ENCODE results near the gene PLCB4. TPM values are rescaled to one million over a fixed set of nuclear protein-coding genes. Genes with fewer than 3 reads are reported as not detected.

The PLCB4 gene
- total and polyA plus RNA-seq, 2 experiments from 2014 or later: 6.5 to 16.1 TPM

DNA sequence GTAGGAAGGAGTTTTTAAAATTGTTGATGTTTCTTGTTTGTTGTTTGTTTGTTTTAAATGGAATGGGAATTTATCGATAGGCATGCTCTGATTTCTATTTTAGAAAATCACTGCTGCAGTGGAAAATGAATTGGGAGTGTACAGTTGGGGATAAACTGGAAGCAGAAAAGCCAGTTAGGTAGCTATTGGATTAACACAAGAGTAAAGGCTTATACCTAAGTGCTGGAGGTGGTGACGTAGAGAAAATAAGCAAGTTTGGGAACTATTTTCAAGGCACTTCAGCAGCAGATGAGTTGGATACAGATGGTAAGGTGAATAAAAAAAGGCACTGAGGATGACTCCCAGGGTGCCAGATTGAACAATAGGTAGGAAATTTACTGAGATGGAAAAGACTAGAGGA, 164.9 kb downstream of the PLCB4 start (continued):
- TF ChIP-seq, protein P1, sequence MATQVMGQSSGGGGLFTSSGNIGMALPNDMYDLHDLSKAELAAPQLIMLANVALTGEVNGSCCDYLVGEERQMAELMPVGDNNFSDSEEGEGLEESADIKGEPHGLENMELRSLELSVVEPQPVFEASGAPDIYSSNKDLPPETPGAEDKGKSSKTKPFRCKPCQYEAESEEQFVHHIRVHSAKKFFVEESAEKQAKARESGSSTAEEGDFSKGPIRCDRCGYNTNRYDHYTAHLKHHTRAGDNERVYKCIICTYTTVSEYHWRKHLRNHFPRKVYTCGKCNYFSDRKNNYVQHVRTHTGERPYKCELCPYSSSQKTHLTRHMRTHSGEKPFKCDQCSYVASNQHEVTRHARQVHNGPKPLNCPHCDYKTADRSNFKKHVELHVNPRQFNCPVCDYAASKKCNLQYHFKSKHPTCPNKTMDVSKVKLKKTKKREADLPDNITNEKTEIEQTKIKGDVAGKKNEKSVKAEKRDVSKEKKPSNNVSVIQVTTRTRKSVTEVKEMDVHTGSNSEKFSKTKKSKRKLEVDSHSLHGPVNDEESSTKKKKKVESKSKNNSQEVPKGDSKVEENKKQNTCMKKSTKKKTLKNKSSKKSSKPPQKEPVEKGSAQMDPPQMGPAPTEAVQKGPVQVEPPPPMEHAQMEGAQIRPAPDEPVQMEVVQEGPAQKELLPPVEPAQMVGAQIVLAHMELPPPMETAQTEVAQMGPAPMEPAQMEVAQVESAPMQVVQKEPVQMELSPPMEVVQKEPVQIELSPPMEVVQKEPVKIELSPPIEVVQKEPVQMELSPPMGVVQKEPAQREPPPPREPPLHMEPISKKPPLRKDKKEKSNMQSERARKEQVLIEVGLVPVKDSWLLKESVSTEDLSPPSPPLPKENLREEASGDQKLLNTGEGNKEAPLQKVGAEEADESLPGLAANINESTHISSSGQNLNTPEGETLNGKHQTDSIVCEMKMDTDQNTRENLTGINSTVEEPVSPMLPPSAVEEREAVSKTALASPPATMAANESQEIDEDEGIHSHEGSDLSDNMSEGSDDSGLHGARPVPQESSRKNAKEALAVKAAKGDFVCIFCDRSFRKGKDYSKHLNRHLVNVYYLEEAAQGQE (IDR thresholded peaks at IDR 0.05; ENCODE audit: unreplicated experiment): no peak
- no peak for TF ChIP-seq JUNB (IDR thresholded peaks at IDR 0.05; ENCODE audit: unreplicated experiment)

DNA sequence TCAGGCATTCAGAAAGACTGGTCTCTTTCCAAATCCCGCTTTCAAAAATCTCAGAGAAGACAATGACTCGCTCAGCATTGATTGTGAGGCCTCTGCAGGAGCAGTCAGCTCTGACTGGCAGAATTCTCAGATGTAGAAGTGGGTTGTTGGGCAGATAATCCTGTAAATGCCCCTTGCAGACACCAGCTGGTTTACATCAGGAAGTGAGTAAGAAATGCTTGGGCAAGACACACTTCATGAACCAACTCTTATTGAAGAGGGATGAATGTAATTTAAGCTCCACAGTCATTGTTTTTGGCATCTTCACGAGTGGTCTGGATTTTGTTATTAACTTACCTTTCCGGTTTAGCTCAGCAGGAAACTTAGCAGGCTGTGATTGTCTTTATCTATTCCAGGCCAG, 166.6 kb downstream of the PLCB4 start:
- Histone ChIP-seq H3K36me3 (ENCODE audit: insufficient read depth) (no peaks in the 10 kb centered on the region; the same call in 1 of the 2 replicates), H3K4me2 (no peak overlapping the region), H3K9me2 (ENCODE audit: insufficient read depth) (peaks cover 9% of the 10 kb centered on the region; the same call in 1 of the 2 replicates), H3K79me2 (replicated peaks; ENCODE audit: insufficient read depth) (no peaks in the 10 kb centered on the region; the same call in 1 of the 2 replicates), H3K27ac (ENCODE audit: low read depth) (no peak overlapping the region), H3K4me1 (ENCODE audit: insufficient read depth) (no peaks in the 10 kb centered on the region), H3F3A (replicated peaks; ENCODE audit: low read depth) (no peaks in the 10 kb centered on the region), H2AFZ (no peak overlapping the region), H3K4me3 (no peak overlapping the region), H4K20me1 (replicated peaks; ENCODE audit: insufficient read depth) (no peaks in the 10 kb centered on the region), H3K27me3 (ENCODE audit: insufficient read depth) (no peaks in the 10 kb centered on the region)
- peaks cover 2% of the 10 kb centered on the region; the same call in 2 of the 3 replicates for H3K4me1 Mint-ChIP-seq
- no peak overlapping the region for H3K4me3 Mint-ChIP-seq
- peaks cover 1% of the 10 kb centered on the region for H3K27me3 Mint-ChIP-seq (ENCODE audit: insufficient read depth, low read depth, poor library complexity)
- no peak overlapping the region for H3K27ac Mint-ChIP-seq
- H3K36me3 Mint-ChIP-seq (ENCODE audit: low read depth): peaks cover 12% of the 10 kb centered on the region; the same call in 2 of the 3 replicates
- ATAC-seq (no peak), DNase-seq (ENCODE audit: low spot score) (no peak)
- H3K9me3 Mint-ChIP-seq: no peaks in the 10 kb centered on the region; the same call in 1 of the 3 replicates
- TF ChIP-seq STAT1 (IDR thresholded peaks at IDR 0.05; ENCODE audit: unreplicated experiment) (no peak), POLR2AphosphoS5 (IDR thresholded peaks at IDR 0.05; ENCODE audit: low read depth) (no peak), ZNF114 (CRISPR knock-in tag; IDR thresholded peaks at IDR 0.05) (no peak), NANOG (IDR thresholded peaks at IDR 0.05; ENCODE audit: borderline replicate concordance) (no peak), JUNB (IDR thresholded peaks at IDR 0.05; ENCODE audit: unreplicated experiment) (no peak), EZH2 (IDR thresholded peaks at IDR 0.05; ENCODE audit: low read depth, unreplicated experiment) (no peak)
- TF ChIP-seq, protein P2, sequence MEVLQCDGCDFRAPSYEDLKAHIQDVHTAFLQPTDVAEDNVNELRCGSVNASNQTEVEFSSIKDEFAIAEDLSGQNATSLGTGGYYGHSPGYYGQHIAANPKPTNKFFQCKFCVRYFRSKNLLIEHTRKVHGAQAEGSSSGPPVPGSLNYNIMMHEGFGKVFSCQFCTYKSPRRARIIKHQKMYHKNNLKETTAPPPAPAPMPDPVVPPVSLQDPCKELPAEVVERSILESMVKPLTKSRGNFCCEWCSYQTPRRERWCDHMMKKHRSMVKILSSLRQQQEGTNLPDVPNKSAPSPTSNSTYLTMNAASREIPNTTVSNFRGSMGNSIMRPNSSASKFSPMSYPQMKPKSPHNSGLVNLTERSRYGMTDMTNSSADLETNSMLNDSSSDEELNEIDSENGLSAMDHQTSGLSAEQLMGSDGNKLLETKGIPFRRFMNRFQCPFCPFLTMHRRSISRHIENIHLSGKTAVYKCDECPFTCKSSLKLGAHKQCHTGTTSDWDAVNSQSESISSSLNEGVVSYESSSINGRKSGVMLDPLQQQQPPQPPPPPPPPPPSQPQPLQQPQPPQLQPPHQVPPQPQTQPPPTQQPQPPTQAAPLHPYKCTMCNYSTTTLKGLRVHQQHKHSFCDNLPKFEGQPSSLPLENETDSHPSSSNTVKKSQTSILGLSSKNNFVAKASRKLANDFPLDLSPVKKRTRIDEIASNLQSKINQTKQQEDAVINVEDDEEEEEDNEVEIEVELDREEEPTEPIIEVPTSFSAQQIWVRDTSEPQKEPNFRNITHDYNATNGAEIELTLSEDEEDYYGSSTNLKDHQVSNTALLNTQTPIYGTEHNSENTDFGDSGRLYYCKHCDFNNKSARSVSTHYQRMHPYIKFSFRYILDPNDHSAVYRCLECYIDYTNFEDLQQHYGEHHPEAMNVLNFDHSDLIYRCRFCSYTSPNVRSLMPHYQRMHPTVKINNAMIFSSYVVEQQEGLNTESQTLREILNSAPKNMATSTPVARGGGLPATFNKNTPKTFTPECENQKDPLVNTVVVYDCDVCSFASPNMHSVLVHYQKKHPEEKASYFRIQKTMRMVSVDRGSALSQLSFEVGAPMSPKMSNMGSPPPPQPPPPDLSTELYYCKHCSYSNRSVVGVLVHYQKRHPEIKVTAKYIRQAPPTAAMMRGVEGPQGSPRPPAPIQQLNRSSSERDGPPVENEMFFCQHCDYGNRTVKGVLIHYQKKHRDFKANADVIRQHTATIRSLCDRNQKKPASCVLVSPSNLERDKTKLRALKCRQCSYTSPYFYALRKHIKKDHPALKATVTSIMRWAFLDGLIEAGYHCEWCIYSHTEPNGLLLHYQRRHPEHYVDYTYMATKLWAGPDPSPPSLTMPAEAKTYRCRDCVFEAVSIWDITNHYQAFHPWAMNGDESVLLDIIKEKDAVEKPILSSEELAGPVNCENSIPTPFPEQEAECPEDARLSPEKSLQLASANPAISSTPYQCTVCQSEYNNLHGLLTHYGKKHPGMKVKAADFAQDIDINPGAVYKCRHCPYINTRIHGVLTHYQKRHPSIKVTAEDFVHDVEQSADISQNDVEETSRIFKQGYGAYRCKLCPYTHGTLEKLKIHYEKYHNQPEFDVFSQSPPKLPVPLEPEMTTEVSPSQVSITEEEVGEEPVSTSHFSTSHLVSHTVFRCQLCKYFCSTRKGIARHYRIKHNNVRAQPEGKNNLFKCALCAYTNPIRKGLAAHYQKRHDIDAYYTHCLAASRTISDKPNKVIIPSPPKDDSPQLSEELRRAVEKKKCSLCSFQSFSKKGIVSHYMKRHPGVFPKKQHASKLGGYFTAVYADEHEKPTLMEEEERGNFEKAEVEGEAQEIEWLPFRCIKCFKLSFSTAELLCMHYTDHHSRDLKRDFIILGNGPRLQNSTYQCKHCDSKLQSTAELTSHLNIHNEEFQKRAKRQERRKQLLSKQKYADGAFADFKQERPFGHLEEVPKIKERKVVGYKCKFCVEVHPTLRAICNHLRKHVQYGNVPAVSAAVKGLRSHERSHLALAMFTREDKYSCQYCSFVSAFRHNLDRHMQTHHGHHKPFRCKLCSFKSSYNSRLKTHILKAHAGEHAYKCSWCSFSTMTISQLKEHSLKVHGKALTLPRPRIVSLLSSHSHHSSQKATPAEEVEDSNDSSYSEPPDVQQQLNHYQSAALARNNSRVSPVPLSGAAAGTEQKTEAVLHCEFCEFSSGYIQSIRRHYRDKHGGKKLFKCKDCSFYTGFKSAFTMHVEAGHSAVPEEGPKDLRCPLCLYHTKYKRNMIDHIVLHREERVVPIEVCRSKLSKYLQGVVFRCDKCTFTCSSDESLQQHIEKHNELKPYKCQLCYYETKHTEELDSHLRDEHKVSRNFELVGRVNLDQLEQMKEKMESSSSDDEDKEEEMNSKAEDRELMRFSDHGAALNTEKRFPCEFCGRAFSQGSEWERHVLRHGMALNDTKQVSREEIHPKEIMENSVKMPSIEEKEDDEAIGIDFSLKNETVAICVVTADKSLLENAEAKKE (CRISPR knock-in tag; IDR thresholded peaks at IDR 0.05): no peak
- TF ChIP-seq, protein P3, sequence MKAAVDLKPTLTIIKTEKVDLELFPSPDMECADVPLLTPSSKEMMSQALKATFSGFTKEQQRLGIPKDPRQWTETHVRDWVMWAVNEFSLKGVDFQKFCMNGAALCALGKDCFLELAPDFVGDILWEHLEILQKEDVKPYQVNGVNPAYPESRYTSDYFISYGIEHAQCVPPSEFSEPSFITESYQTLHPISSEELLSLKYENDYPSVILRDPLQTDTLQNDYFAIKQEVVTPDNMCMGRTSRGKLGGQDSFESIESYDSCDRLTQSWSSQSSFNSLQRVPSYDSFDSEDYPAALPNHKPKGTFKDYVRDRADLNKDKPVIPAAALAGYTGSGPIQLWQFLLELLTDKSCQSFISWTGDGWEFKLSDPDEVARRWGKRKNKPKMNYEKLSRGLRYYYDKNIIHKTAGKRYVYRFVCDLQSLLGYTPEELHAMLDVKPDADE (IDR thresholded peaks at IDR 0.05): no peak
- TF ChIP-seq, protein P1 (IDR thresholded peaks at IDR 0.05; ENCODE audit: unreplicated experiment): no peak

Data from GM23338 (cell line).